Mononuclear cell (primary cell): ENCODE data around the gene SLC38A3. TPM values are rescaled to one million over a fixed set of nuclear protein-coding genes. Genes with fewer than 3 reads are reported as not detected.

Source experiments
- total RNA-seq: library from RNA; depleted of rRNA; stranded (reverse); fragments of >200 nt; gene quantifications from one replicate; pipeline ENCODE4 v1.2.3, GENCODE V29; 2012

SLC38A3 gene
- total RNA-seq, 1 donor = not detected

Other genes starting within 250 kb of the SLC38A3 start
- gene RBM5, start 116.4 kb upstream of the SLC38A3 start, total RNA-seq = 375 TPM
- 0.42 TPM for gene SEMA3F, start 49.9 kb upstream of the SLC38A3 start, total RNA-seq
- not detected for gene GNAT1, start 13.7 kb upstream of the SLC38A3 start, total RNA-seq
- gene GNAI2, start 30.9 kb downstream of the SLC38A3 start, total RNA-seq = 243 TPM
- gene SEMA3B, start 63.9 kb downstream of the SLC38A3 start, total RNA-seq = 0.42 TPM
- gene LSMEM2, start 73.8 kb downstream of the SLC38A3 start, total RNA-seq = not detected
- 19.0 TPM for gene IFRD2, start 87.2 kb downstream of the SLC38A3 start, total RNA-seq
- 2.0 TPM for gene HYAL3, start 94.1 kb downstream of the SLC38A3 start, total RNA-seq
- gene NAA80, start 94.1 kb downstream of the SLC38A3 start, total RNA-seq = 11.2 TPM
- gene HYAL1, start 98.3 kb downstream of the SLC38A3 start, total RNA-seq = not detected
- 4.2 TPM for gene HYAL2, start 117.5 kb downstream of the SLC38A3 start, total RNA-seq
- gene TUSC2, start 123.0 kb downstream of the SLC38A3 start, total RNA-seq = 15.3 TPM
- 44.8 TPM for gene RASSF1, start 135.6 kb downstream of the SLC38A3 start, total RNA-seq
- 0.10 TPM for gene ZMYND10, start 140.5 kb downstream of the SLC38A3 start, total RNA-seq
- 11.1 TPM for gene NPRL2, start 145.5 kb downstream of the SLC38A3 start, total RNA-seq
- 10.8 TPM for gene CYB561D2, start 145.6 kb downstream of the SLC38A3 start, total RNA-seq
- 20.3 TPM for gene TMEM115, start 154.2 kb downstream of the SLC38A3 start, total RNA-seq